Suppressor macrophage treated with lipopolysaccharide for 1 hour (primary cell): ENCODE results near the gene LIPG.

Source experiments
- DNase-seq, 3 donors: peaks; one replicate each; pipeline ENCODE4 v3.0.0-alpha.2; 2020 to 2022

The LIPG gene

GRCh38 chr18:49613641-49614151 lies 51.8 kb downstream of the LIPG start:
- DNase-seq, result no peak

- DNase-seq, result no peak
These were observed 54.9 kb downstream of the LIPG start for GRCh38 chr18:49616618-49617328.

GRCh38 chr18:49617329-49617695 lies 55.5 kb downstream of the LIPG start:
- no peak for DNase-seq

GRCh38 chr18:49617865-49618264 lies 56.0 kb downstream of the LIPG start:
- no peak for DNase-seq

DNA sequence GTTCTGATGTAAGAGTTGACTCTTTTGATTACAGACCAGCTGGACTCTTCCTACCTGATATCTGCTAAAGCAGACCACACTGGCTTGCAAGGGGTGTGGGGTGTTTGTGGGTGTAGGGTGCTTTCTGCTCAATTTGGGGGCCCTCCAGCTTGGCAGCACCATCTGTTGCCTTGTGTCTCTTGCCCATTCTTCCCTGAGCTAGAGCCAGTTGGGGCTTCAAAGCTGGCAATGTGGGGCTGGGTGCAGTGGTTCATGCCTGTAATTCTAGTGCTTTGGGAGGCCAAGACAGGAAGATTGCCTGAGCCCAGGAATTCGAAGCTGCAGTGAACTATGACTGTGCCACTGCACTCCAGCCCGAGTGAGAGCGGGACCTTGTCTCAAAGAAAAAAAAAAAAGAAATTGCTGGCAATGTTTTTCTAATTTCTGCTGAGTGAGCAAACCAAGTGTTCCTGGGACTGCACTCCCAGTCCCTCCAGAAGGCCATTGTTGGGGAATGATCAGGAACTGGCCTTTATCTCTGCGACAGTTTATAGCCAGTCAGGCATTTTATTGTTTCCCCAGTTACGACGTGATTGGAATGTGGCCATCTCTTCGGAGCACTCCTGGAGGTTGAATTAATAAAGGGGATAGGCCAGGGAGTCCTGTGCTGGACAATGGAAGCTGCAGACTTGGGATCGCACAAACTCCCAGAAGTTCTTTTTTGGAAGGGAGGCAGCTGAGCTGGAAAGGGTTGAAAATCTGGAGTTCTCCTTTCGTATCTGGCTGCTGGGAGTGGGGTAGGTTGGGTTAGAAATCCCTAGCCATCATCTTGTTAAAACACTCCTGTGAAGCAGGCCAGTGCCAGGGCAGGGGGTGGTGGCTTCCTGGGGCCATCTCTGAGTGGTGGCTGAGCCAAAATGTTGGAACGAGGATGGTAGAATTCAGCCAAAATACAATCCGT lies 57.2 kb downstream of the LIPG start:
- DNase-seq, result no peak

DNA sequence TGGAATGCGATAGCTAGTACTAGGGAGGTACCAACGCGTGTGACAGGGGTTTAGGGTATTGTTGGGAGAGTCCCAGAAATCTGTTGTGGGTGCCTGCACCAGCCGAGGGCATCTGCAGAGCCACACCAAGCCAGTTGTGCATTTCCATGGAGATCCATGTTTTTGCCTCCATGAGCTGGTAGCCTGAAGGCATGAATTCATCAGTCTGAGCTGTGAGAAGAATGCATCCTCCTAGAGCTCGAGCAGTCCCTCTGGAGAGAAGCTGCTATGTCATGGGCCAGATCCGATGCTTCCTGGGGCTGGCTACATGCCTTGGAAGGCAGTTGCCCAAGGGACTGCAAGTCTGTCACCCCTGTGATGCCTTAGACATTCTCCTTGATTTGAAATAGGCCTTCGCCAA lies 57.9 kb downstream of the LIPG start:
- DNase-seq, result no peak

DNA sequence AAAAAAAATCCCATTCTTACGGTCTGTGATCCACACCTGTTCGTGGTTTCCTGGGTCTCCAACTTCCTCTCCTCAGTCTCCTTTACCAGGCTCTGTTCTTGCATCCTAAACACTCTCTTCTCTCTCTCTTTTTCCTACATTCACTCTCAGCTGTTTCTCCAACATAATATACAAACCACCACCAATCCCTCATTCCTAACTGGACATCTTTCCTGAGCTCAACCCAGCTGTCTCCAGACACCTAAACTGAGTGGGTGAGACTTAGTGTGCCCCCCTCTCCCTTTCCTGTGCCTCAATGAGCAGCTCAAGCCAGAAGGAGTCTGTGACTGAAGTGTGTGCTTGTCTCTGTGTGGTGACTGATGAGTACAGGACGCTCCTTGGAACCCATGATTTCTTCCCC lies 59.4 kb downstream of the LIPG start:
- no peak for DNase-seq

DNA sequence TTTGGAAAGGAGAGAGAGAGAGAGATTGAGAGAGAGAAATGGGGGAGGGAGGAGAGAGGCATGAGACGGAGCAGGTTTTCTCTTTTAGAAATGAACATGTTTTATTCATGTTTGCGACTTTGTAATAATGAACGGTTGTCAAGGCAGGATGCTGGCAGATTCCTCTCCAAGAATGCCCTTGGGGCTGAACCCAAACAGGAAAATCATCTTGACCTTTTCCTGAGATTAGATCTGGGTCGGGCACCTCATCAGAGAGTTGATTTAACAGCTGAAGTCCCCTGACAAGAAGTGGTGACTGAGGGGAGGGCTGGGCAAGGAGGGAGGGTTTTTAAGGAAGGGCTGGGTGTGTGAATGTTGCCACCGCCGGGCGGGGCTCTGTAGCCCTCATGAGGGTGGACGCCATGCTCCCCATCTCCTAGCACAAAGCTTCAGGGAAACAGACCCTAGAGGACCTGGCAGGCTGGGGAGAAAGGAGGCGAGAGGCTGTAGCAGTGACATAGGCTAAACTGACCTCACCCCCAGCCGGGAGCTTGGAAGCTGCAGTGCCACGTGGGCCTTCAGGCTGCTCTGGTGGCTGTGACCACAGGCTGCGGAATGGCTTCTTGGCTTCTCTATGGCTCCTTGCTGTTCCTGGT lies 60.0 kb downstream of the LIPG start:
- no peak for DNase-seq

DNA sequence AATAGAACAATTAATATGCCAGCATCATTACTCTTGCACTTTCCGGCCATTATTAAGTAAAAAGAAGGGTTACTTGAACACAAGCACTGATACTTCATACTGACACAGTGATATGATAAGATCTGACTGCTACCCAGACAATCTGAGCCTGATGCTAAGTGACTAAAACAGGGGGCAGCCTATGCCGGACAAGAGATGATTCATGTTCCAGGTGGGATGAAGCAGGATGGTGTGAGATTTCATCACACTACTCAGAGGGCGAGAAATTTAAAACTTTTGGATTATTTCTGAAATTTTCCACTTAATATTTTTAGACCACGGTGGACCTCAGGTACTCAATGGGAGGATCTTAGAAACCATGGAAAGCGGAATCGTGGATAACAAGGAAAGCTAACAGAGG lies 61.7 kb downstream of the LIPG start:
- no peak for DNase-seq

GRCh38 chr18:49625021-49625691 lies 63.3 kb downstream of the LIPG start:
- no peak for DNase-seq

DNA sequence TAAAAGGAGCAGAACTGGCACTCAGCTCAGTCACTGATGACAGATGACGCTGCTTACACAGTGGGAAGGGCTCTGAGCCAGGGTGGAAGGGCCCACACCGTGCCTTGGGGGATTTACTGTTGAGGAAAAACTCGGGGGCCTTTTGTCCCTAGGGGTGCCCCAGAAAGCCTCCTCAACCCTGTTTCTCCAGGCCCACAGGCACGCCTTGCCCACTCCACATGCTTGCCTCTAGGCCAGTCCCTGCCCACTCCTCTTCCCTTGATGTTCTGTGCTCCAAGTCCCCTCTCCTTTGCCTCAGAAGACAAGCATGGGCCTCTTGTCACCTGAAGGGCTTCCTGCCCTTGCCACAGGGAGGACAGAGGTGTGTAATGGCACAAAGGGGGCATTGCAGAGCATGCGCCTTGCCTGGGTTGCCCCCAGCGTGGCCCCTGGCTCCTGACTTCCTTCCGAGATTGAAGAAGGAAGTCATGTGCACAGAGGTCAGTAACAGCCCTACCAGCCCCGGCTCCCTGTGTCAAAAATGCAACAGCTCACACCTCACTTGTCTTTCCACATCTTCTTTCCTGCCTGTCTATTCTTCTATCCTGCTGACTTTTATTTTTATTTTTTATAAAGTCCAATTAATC lies 65.1 kb downstream of the LIPG start:
- DNase-seq, result no peak

DNA sequence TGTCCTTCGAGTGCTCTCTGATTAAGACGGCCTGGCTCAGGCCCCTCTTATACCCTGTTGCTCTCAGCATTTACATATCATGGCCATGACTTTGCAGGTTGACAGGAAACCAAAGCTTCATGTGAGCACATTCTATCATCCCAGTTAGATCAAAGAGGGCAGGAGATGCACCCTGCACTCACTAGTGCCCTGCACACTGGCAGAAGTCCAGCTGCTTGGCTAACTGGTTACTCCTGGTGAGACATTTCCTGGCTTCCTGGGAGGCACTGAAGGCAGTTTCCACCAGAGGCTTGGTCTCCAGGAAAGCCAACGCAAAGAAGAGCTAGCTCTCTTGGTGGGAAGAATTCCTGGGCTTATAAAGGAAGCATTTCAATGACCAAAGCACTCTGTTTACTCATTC lies 66.3 kb downstream of the LIPG start:
- no peak for DNase-seq

- no peak for DNase-seq
These were observed 67.3 kb downstream of the LIPG start for GRCh38 chr18:49628881-49629795.

GRCh38 chr18:49630246-49630699 lies 68.4 kb downstream of the LIPG start:
- DNase-seq, result peak in 1 of 3 donors; percentile 7

GRCh38 chr18:49631146-49631866 lies 69.4 kb downstream of the LIPG start:
- no peak for DNase-seq

DNA sequence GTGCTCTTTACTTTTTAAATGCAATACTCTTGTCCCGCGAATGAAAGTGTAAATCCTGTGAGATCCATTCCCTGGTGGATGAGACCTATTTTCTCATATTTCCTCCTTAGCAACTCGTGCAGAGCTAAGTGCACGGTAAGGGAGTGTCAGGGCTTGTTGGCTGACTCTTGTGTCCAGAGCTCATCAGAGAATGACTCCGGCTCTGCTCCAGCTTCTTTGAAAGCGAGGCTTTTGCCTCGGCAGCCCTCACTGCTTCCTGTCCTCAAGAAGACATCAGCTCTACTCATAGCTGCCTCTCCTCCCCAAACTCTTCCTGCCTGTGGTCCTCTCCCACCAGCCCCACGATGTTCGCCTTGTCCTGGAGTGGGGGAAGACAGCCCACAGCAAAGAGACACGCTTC lies 70.7 kb downstream of the LIPG start:
- no peak for DNase-seq

GRCh38 chr18:49638209-49638785 lies 76.4 kb downstream of the LIPG start:
- no peak for DNase-seq

GRCh38 chr18:49638891-49639557 lies 77.2 kb downstream of the LIPG start:
- no peak for DNase-seq

GRCh38 chr18:49639643-49640391 lies 78.0 kb downstream of the LIPG start:
- peak; percentile 50 to 68 (median 64) for DNase-seq
